Vagina (tissue), 2 donors: Measurements from ENCODE around the gene MON2. TPM values are rescaled to one million over a fixed set of nuclear protein-coding genes. Genes with fewer than 3 reads are reported as not detected.

Experiments used
- DNase-seq, 2 donors: peaks; one replicate each; pipeline ENCODE4 v3.0.0-alpha.2; 2017; ENCODE audit errors: extremely low spot score in 2 of 2
- H3K27ac ChIP-seq: fragments of 200-600 bp; sonication (generic); one replicate; pipeline ENCODE4 v1.5.1; 2019
- H3K27me3 ChIP-seq: fragments of 200-600 bp; sonication (generic); one replicate; pipeline ENCODE4 v1.5.1; 2019
- H3K36me3 ChIP-seq, 2 donors: fragments of 200-600 bp; sonication (generic); one replicate each; pipeline ENCODE4 v1.5.1; 2017 to 2019
- H3K4me1 ChIP-seq: fragments of 200-600 bp; sonication (generic); one replicate; pipeline ENCODE4 v1.5.1; 2019
- H3K4me3 ChIP-seq, 2 donors: fragments of 200-600 bp; sonication (generic); 1 replicate in 1 of 2; 2 replicates in 1 of 2; pipeline ENCODE4 v1.5.1; 2016 to 2019
- H3K9me3 ChIP-seq: fragments of 200-600 bp; sonication (generic); one replicate; pipeline ENCODE4 v1.5.1; 2019
- POLR2A ChIP-seq, 2 donors: fragments of 450-650 bp; IDR thresholded peaks; one replicate each; pipeline ENCODE4 v1.6.1; 2017; ENCODE audit warnings: antibody characterized with exemption in 2 of 2, mild to moderate bottlenecking in 2 of 2, moderate library complexity in 2 of 2
- POLR2AphosphoS5 ChIP-seq, 2 donors: sonication (generic); formaldehyde crosslinking; IDR thresholded peaks; one replicate each; pipeline ENCODE4 v1.9.0; 2017; ENCODE audit warnings: antibody characterized with exemption in 2 of 2, mild to moderate bottlenecking in 2 of 2, low read depth in 1 of 2; ENCODE audit not compliant: insufficient read depth in 1 of 2
- intact Hi-C: fragments of 100-400 bp; cut with DNase I; formaldehyde crosslinking; loops from one replicate; pipeline ENCODE4 v1.15.1; 2023
- total RNA-seq: library from RNA; depleted of rRNA; stranded (reverse); fragments of >200 nt; gene quantifications from one replicate; pipeline ENCODE4 v1.2.3, GENCODE V29; 2016
- TF ChIP-seq, protein P1 (sequence below), 3 experiments: fragments of 450-650 bp in 2 of 3; fragments of 200-600 bp in 1 of 3; sonication (generic) in 1 of 3; IDR thresholded peaks; one replicate each; pipeline ENCODE4 v1.5.1; 2017 to 2019; ENCODE audit warnings: antibody characterized with exemption in 3 of 3, mild to moderate bottlenecking in 2 of 3, moderate library complexity in 2 of 3

MON2 gene
- total RNA-seq, 1 donor from 2014 or later = 85.0 TPM

DNA sequence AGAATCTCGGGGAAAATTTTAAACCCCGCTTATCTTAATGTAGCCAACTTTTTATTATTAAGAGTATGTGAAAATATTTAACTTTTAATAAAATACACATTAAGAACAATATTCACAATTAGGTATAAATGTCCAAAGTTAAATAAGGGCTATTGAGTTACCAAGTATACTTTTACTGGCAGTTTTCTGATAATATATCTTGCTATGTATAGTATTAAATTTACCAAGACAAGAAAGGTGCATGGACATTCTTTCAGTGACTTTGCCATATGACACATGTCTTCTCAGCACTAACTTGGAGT is 115.4 kb downstream of the MON2 start:
- Histone ChIP-seq H3K27ac (no peak overlapping the region), H3K9me3 (no peaks in the 10 kb centered on the region), H3K27me3 (no peaks in the 10 kb centered on the region), H3K4me1 (no peaks in the 10 kb centered on the region), H3K4me3 (no peak overlapping the region), H3K36me3 (peaks cover 0 to 10% of the 10 kb centered on the region in 2 donors)
- TF ChIP-seq, protein P1, sequence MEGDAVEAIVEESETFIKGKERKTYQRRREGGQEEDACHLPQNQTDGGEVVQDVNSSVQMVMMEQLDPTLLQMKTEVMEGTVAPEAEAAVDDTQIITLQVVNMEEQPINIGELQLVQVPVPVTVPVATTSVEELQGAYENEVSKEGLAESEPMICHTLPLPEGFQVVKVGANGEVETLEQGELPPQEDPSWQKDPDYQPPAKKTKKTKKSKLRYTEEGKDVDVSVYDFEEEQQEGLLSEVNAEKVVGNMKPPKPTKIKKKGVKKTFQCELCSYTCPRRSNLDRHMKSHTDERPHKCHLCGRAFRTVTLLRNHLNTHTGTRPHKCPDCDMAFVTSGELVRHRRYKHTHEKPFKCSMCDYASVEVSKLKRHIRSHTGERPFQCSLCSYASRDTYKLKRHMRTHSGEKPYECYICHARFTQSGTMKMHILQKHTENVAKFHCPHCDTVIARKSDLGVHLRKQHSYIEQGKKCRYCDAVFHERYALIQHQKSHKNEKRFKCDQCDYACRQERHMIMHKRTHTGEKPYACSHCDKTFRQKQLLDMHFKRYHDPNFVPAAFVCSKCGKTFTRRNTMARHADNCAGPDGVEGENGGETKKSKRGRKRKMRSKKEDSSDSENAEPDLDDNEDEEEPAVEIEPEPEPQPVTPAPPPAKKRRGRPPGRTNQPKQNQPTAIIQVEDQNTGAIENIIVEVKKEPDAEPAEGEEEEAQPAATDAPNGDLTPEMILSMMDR (IDR thresholded peaks at IDR 0.05) = no peak
- TF ChIP-seq POLR2AphosphoS5 (IDR thresholded peaks at IDR 0.05; ENCODE audit: insufficient read depth in 1 of 2, low read depth in 1 of 2) (no peak), POLR2A (IDR thresholded peaks at IDR 0.05) (no peak)
- intact Hi-C loops = loop anchor here (5.0 kb wide), 1 partner anchor 210 kb away; no protein-coding TSS in a partner anchor
- no peak for DNase-seq

DNA sequence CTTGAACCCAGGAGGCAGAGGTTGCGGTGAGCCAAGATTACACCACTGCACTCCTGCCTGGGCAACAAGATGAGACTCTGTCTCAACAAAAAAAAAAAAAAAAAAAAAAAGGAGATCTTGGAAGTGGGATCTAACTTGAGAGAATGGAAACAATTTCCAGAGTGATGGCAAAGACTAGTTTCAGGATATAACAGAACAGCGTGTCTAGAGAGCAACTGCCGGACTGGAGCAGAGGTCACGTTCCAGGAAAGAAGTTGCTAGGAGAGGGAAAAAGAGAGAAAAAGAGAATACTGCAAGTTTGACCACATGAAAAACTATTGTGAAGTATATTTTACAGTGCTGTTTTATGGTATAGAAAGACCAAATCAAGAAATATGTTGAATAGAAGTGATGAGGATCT is 118.0 kb downstream of the MON2 start:
- intact Hi-C loops = loop anchor here (5.0 kb wide), 1 partner anchor 208 kb away; no protein-coding TSS in a partner anchor
- H3K27ac ChIP-seq = no peak overlapping the region

DNA sequence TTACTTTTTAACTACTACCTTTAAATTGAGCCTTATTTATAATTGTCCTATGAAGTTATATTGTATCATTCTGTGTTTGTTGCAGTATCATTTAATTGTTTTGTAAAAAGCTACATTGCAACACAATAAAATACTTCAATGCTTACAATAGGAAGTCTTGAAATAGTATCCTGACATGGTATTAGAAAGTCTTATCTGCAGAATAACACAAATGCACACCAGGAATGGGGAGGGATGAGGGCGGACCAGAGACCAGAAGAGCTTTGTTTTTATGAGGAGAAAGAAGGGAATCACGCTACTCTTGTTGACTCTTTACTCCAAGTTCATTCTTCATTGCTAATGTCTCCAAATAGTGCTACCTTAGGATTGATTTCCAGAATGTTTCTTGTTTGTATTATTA is 120.2 kb downstream of the MON2 start:
- TF ChIP-seq, protein P1 (IDR thresholded peaks at IDR 0.05) = no peak
- TF ChIP-seq POLR2AphosphoS5 (IDR thresholded peaks at IDR 0.05; ENCODE audit: insufficient read depth in 1 of 2, low read depth in 1 of 2) = no peak
- no peak for TF ChIP-seq POLR2A (IDR thresholded peaks at IDR 0.05)
- Histone ChIP-seq H3K27me3 (no peaks in the 10 kb centered on the region), H3K4me1 (no peaks in the 10 kb centered on the region), H3K36me3 (peaks cover 0 to 11% of the 10 kb centered on the region in 2 donors), H3K9me3 (no peaks in the 10 kb centered on the region), H3K4me3 (no peak overlapping the region), H3K27ac (no peak overlapping the region)
- intact Hi-C loops = no loop called here
- no peak for DNase-seq

More for the DNA sequence above, 118.0 kb downstream of the MON2 start:
- peaks cover 0 to 11% of the 10 kb centered on the region in 2 donors for H3K36me3 ChIP-seq
- TF ChIP-seq POLR2A (IDR thresholded peaks at IDR 0.05) = no peak
- TF ChIP-seq, protein P1 (IDR thresholded peaks at IDR 0.05) = no peak
- no peak for TF ChIP-seq POLR2AphosphoS5 (IDR thresholded peaks at IDR 0.05; ENCODE audit: insufficient read depth in 1 of 2, low read depth in 1 of 2)
- no peaks in the 10 kb centered on the region for H3K9me3 ChIP-seq
- no peaks in the 10 kb centered on the region for H3K4me1 ChIP-seq
- H3K4me3 ChIP-seq = no peak overlapping the region
- no peaks in the 10 kb centered on the region for H3K27me3 ChIP-seq
- DNase-seq = no peak

DNA sequence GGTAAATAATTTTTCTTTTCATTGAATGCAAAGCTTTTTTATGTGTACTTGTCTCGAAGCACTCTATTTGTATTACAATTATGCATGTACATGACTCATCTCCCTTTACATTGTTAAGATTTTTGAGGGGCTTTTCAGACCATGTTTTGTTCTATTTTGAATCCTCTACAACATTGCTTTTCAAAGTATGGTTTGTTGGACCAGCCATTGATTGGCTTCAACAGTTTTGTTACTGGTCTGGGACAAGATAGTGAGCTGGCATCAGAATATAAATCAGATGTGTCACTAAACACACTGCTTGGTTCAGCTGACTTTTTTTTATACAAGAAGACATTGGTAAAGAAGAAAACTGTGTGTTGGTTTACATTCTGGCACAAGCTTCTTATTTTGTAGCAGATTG is 122.3 kb downstream of the MON2 start:
- Histone ChIP-seq H3K27me3 (no peaks in the 10 kb centered on the region), H3K36me3 (peaks cover 0 to 11% of the 10 kb centered on the region in 2 donors), H3K27ac (no peak overlapping the region), H3K4me3 (no peak overlapping the region), H3K9me3 (no peaks in the 10 kb centered on the region), H3K4me1 (no peaks in the 10 kb centered on the region)
- intact Hi-C loops = no loop called here
- TF ChIP-seq POLR2A (IDR thresholded peaks at IDR 0.05) (no peak), POLR2AphosphoS5 (IDR thresholded peaks at IDR 0.05; ENCODE audit: insufficient read depth in 1 of 2, low read depth in 1 of 2) (no peak)
- TF ChIP-seq, protein P1 (IDR thresholded peaks at IDR 0.05) = no peak
- no peak for DNase-seq

DNA sequence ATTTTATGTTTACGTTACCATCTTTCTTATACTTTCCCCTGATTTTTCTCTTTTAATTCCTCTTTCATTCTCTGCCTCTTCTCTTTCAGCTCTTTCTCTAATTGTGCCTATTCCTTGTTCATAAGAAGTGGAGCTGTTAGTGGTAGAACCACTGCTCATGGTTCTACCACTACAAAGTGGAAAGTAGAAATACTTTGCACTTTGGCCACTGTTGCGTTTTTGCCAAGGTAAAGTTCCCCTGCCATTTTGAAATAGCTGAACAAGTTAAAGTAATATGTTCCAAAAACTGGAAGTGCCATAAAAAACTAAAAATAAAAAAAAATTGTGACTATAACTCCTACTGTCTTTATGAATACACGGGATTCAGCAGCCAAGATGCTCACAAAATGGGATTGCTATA is 130.6 kb downstream of the MON2 start:
- H3K27ac ChIP-seq = no peak overlapping the region
- H3K4me3 ChIP-seq = no peak overlapping the region
- no peaks in the 10 kb centered on the region for H3K36me3 ChIP-seq
- DNase-seq = no peak
- TF ChIP-seq POLR2A (IDR thresholded peaks at IDR 0.05) (no peak), POLR2AphosphoS5 (IDR thresholded peaks at IDR 0.05; ENCODE audit: insufficient read depth in 1 of 2, low read depth in 1 of 2) (no peak)
- TF ChIP-seq, protein P1 (IDR thresholded peaks at IDR 0.05) = no peak
- no peaks in the 10 kb centered on the region for H3K9me3 ChIP-seq
- intact Hi-C loops = no loop called here
- peaks cover 7% of the 10 kb centered on the region for H3K4me1 ChIP-seq
- no peaks in the 10 kb centered on the region for H3K27me3 ChIP-seq
